Thymus (tissue), 11 donors: ENCODE measurements around the gene CPNE4. TPM values are rescaled to one million over a fixed set of nuclear protein-coding genes. Genes with fewer than 3 reads are reported as not detected.
A peak's percentile ranks its signal among the peaks of the same experiment; 100 is the strongest.

Experiments used
- DNase-seq, 9 donors: peaks; one replicate each; pipeline ENCODE4 v3.0.0-alpha.2; 2013; ENCODE audit warnings: low spot score in 9 of 9, low read depth in 6 of 9, missing footprints in 1 of 9
- H3K27ac ChIP-seq, 2 donors: one replicate each; pipeline ENCODE4 v1.5.1; 2013; ENCODE audit warnings: control low read depth in 1 of 2, low read depth in 1 of 2, low read length in 1 of 2, mild to moderate bottlenecking in 1 of 2, moderate library complexity in 1 of 2
- H3K27me3 ChIP-seq, 2 donors: one replicate each; pipeline ENCODE4 v1.5.1; 2013; ENCODE audit warnings: low read length in 1 of 2; ENCODE audit not compliant: control insufficient read depth in 2 of 2, insufficient read depth in 1 of 2
- H3K36me3 ChIP-seq, 2 donors: one replicate each; pipeline ENCODE4 v1.5.1; 2013; ENCODE audit warnings: low read length in 1 of 2, mild to moderate bottlenecking in 1 of 2, moderate library complexity in 1 of 2; ENCODE audit not compliant: control insufficient read depth in 2 of 2, insufficient read depth in 2 of 2
- H3K4me1 ChIP-seq, 2 donors: one replicate each; pipeline ENCODE4 v1.5.1; 2013; ENCODE audit warnings: low read length in 2 of 2; ENCODE audit not compliant: control insufficient read depth in 2 of 2, insufficient read depth in 2 of 2
- H3K4me3 ChIP-seq, 2 donors: one replicate each; pipeline ENCODE4 v1.5.1; 2013; ENCODE audit warnings: low read length in 2 of 2, control low read depth in 1 of 2, mild to moderate bottlenecking in 1 of 2
- H3K9me3 ChIP-seq, 2 donors: one replicate each; pipeline ENCODE4 v1.5.1; 2013; ENCODE audit warnings: low read length in 1 of 2, mild to moderate bottlenecking in 1 of 2; ENCODE audit not compliant: control insufficient read depth in 2 of 2, insufficient read depth in 1 of 2
- WGBS: extraction: QIAGEN DNeasy Blood & Tissue Kit; methylation state at CpG from one replicate; pipeline ENCODE4 v1.1.7; 2013; 5-methylcytosine and 5-hydroxymethylcytosine counted together
- polyA plus RNA-seq: library from polyadenylated mRNA; stranded (reverse); fragments of 200-250 nt; gene quantifications from one replicate; pipeline ENCODE4 v1.2.3, GENCODE V29; 2013
- total RNA-seq: library from RNA; stranded (reverse); fragments of 120-200 nt; gene quantifications from one replicate; pipeline ENCODE4 v1.2.4, GENCODE V29; 2013
- donor health status: healthy.

CPNE4 gene
- total and polyA plus RNA-seq, 2 donors, result 0.33 to 0.89 TPM

- DNase-seq, result peak in 2 of 9 donors; percentile 7 to 10
- H3K36me3 ChIP-seq, result no peaks in the 10 kb centered on the region
- 35% methylated on average over 3 of the region's 3 CpGs for WGBS
Measured at GRCh38 chr3:132006605-132007204, 28.1 kb downstream of the CPNE4 start.

GRCh38 chr3:132004571-132004970 lies 30.2 kb downstream of the CPNE4 start:
- WGBS, result 67% methylated on average over 2 of the region's 2 CpGs

More at GRCh38 chr3:132006605-132007204, 28.1 kb downstream of the CPNE4 start:
- Histone ChIP-seq H3K27ac (no peak overlapping the region), H3K4me3 (no peak overlapping the region), H3K27me3 (no peaks in the 10 kb centered on the region), H3K4me1 (no peaks in the 10 kb centered on the region), H3K9me3 (no peaks in the 10 kb centered on the region)

GRCh38 chr3:132003685-132004084 lies 31.1 kb downstream of the CPNE4 start:
- Histone ChIP-seq H3K27me3 (no peaks in the 10 kb centered on the region), H3K36me3 (no peaks in the 10 kb centered on the region), H3K4me1 (no peaks in the 10 kb centered on the region), H3K9me3 (no peaks in the 10 kb centered on the region), H3K27ac (no peak overlapping the region), H3K4me3 (no peak overlapping the region)
- no peak for DNase-seq
- 100% methylated on average over 1 of the region's 1 CpG for WGBS

More at GRCh38 chr3:132004571-132004970, 30.2 kb downstream of the CPNE4 start:
- DNase-seq, result no peak
- Histone ChIP-seq H3K9me3 (no peaks in the 10 kb centered on the region), H3K27ac (no peak overlapping the region), H3K27me3 (no peaks in the 10 kb centered on the region), H3K4me3 (no peak overlapping the region), H3K4me1 (no peaks in the 10 kb centered on the region), H3K36me3 (no peaks in the 10 kb centered on the region)

GRCh38 chr3:132001999-132002398 lies 32.8 kb downstream of the CPNE4 start:
- no peak for DNase-seq
- 93% methylated on average over 2 of the region's 2 CpGs for WGBS
- Histone ChIP-seq H3K27me3 (no peaks in the 10 kb centered on the region), H3K36me3 (no peaks in the 10 kb centered on the region), H3K9me3 (no peaks in the 10 kb centered on the region), H3K27ac (no peak overlapping the region), H3K4me3 (no peak overlapping the region), H3K4me1 (no peaks in the 10 kb centered on the region)

GRCh38 chr3:132001036-132001435 lies 33.8 kb downstream of the CPNE4 start:
- no peaks in the 10 kb centered on the region for H3K9me3 ChIP-seq
- WGBS, result 84% methylated on average over 1 of the region's 1 CpG

GRCh38 chr3:131998027-131998426 lies 36.8 kb downstream of the CPNE4 start:
- no peak overlapping the region for H3K4me3 ChIP-seq
- H3K36me3 ChIP-seq, result no peaks in the 10 kb centered on the region
- no peak for DNase-seq
- 30% methylated on average over 1 of the region's 1 CpG for WGBS
- no peaks in the 10 kb centered on the region for H3K27me3 ChIP-seq
- H3K9me3 ChIP-seq, result no peaks in the 10 kb centered on the region
- no peak overlapping the region for H3K27ac ChIP-seq
- H3K4me1 ChIP-seq, result no peaks in the 10 kb centered on the region

More at GRCh38 chr3:132001036-132001435, 33.8 kb downstream of the CPNE4 start:
- no peak for DNase-seq
- Histone ChIP-seq H3K27me3 (no peaks in the 10 kb centered on the region), H3K4me3 (no peak overlapping the region), H3K27ac (no peak overlapping the region), H3K4me1 (no peaks in the 10 kb centered on the region), H3K36me3 (no peaks in the 10 kb centered on the region)

GRCh38 chr3:131995891-131996290 lies 38.9 kb downstream of the CPNE4 start:
- H3K9me3 ChIP-seq, result no peaks in the 10 kb centered on the region
- no peaks in the 10 kb centered on the region for H3K4me1 ChIP-seq
- DNase-seq, result no peak
- H3K27me3 ChIP-seq, result no peaks in the 10 kb centered on the region
- H3K36me3 ChIP-seq, result no peaks in the 10 kb centered on the region
- no peak overlapping the region for H3K27ac ChIP-seq
- 90% methylated on average over 3 of the region's 3 CpGs for WGBS
- no peak overlapping the region for H3K4me3 ChIP-seq

GRCh38 chr3:131989318-131989717 lies 45.5 kb downstream of the CPNE4 start:
- no peak for DNase-seq
- Histone ChIP-seq H3K27ac (no peak overlapping the region), H3K9me3 (no peaks in the 10 kb centered on the region), H3K4me3 (no peak overlapping the region), H3K36me3 (no peaks in the 10 kb centered on the region), H3K4me1 (no peaks in the 10 kb centered on the region), H3K27me3 (no peaks in the 10 kb centered on the region)
- 98% methylated on average over 3 of the region's 3 CpGs for WGBS

- H3K4me3 ChIP-seq, result no peak overlapping the region
- DNase-seq, result no peak
- 90% methylated on average over 3 of the region's 3 CpGs for WGBS
- H3K27ac ChIP-seq, result no peak overlapping the region
- no peaks in the 10 kb centered on the region for H3K27me3 ChIP-seq
- no peaks in the 10 kb centered on the region for H3K4me1 ChIP-seq
- H3K36me3 ChIP-seq, result no peaks in the 10 kb centered on the region
- no peaks in the 10 kb centered on the region for H3K9me3 ChIP-seq
Measured at GRCh38 chr3:131988209-131988608, 46.6 kb downstream of the CPNE4 start.
